ENCODE results near the gene OTULIN.

- TF ChIP-seq BACH2 (CRISPR knock-in tag; IDR thresholded peaks at IDR 0.05; ENCODE audit: borderline replicate concordance) (no peak), CSDC2 (CRISPR knock-in tag; IDR thresholded peaks at IDR 0.05) (no peak), GLIS3 (CRISPR knock-in tag; IDR thresholded peaks at IDR 0.05) (no peak), ZNF565 (CRISPR knock-in tag; conservative IDR thresholded peaks at IDR 0.05; ENCODE audit: low read depth) (no peak), PATZ1 (CRISPR knock-in tag; IDR thresholded peaks at IDR 0.05; ENCODE audit: borderline replicate concordance) (no peak)
Observed at GRCh38 chr5:14738050-14738449, 73.5 kb downstream of the OTULIN start.

All from SK-N-SH treated with all-trans-retinoic acid at 6 μM for 48 hours (cell line).